ENCODE results near the gene CAMTA1.

CAMTA1 gene

DNA sequence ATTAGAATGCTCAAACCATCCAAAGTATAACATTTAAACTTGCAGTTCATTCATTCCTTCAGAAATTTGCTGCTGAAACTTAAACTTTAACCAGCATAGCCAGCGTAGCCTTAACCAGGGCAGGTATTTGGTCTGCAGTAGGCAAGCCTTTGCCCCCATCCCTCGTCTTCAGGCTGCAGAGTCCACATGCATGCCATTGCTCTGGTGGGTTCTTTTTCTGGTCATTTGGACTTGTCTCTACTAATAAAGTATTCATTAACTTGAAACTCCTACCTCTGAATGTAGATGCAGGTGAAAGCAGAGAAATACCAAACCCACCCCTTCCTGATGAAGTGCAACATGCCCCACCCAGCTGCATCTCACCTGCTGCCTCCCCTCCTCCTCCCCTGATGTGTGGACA lies 100.2 kb downstream of the CAMTA1 start:
- DNase-seq = no peak

DNA sequence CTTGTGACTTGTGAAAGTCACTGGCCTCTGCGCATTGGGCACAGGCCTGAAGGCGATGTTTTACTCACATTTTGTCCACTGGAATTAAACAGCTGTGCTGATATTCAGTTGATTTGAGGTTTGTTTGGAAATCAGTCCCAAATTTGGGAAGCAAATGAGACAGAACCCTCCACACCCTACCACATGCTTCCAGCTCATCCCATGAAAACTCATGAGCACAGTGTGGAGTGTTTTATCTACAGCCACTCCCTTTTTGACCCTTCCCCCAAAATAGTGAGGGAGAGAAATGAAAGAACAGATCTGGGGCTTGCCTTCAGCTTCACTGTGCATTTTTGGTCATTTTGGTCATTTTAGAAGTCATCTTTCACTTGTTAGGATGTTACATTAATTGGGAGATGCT lies 101.3 kb downstream of the CAMTA1 start:
- DNase-seq = no peak

DNA sequence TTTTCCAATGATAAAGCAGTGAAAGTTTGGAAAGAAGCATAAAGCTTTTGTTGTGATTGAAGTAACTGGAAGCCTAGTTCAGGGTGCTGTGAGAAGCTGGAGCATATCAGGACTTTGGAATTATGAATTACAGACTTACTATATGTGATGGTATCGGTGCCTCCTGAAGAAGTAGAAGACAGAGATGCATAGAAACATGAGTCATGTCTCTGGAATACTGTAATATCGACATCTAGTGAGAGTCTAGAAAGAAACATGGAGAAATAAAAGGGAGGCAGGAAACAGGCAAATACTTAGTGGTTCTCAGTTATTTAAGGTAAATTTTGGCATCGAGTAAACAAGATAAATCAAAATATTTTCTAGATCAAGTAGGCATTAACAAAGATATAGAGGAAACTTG lies 103.0 kb downstream of the CAMTA1 start:
- no peak for DNase-seq

DNA sequence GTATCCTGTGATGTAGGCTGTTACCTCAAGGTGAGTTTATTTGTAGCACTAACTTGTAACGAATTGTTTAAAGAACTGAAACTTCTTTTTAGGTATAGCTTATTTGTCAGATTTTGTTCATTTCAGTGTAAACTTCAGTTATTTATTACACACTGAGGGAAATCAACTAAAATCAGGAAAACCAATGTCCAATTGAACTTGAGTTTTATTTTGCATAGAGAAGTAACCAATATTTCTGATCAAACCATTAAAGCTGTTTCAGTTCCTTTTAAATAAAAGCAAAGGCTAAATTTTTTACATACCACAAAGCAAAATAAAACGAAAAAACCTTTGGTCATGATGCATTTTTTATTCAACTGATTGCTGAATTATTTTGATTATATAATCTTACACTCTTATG lies 103.6 kb downstream of the CAMTA1 start:
- no peak for DNase-seq

DNA sequence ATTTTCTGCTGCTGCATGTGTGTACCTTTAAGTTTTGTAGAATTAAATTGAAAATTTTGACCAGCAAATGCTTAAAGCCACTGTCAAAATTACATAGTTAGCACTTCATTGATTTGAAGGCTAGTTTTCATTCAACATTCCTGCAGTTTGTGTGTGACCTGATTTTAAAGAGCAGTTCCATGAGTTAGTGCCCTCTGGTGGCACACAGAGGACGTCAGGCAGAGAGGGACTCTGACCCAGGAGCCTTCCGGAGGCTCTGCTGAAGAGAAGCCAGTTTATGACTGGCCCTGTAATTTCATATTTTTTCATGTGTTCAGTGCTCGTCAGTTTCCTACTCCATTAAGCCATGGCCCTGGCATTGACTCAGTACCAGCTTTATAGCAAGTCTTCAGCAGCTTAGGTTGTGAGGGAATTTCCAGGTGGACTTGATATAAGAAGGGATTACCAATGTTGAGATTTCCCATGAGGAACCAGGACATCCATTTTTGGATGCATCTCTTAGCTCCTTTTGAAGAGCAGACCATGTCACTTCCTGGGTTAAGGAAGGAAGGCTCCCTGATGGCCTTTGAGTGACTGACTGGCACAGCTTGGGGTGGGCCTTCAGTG lies 104.7 kb downstream of the CAMTA1 start:
- peak in 1 of 2 experiments; percentile 21 for DNase-seq

DNA sequence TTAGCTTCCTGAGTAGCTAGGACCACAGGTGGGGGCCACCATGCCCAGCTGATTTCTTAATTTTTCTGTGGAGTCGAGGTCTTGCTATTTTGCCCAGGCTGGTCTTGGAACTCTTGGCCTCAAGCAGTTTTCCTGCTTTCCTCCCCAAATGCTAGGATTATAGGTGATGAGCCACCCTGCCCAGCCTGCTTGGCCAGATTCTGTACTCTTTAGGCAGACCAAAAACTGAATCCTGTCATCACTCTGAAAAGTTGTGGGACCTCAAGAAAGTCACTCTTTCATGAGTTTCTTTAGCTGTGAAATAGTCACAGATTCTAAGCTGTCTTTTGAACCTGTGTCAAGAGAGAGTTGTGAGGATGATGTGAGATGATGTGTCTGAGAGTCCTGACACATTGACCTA lies 105.4 kb downstream of the CAMTA1 start:
- DNase-seq = no peak

DNA sequence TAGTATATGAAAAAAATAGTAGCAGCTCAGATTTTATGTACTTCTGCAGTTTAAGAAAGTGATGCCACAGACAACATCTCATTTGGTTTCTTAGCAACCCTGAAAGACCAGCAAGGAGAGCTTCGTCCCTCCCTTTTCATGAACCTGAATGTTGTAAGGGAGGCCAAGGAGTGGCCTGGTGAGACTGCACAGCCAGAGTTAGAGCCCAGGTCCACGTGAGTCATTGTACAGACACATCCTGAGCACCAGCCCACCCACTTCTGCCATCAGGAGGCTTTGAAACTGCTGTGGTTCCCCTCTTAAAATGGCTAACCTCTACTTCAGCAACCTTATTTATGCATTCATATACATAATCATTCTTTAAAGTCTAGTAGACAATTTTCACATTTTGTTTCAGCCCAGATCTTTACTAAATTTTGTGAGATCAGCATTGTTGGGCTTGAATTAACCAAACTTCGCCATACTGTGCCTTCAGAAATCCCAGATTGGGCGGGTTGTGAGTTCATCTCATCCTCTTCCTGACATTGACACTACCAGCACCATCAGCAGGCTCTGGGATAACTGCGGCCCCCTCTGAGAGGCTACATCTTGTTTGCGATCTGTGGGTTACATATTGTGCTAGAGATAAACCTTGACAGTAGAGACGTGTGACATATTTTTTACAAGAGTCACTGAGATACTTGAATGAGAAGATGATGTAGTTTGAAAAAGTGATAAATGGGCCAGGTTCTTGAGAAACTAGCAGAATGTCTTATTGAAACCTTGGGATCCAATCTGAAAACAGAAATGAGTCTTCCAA lies 106.7 kb downstream of the CAMTA1 start:
- DNase-seq = no peak

DNA sequence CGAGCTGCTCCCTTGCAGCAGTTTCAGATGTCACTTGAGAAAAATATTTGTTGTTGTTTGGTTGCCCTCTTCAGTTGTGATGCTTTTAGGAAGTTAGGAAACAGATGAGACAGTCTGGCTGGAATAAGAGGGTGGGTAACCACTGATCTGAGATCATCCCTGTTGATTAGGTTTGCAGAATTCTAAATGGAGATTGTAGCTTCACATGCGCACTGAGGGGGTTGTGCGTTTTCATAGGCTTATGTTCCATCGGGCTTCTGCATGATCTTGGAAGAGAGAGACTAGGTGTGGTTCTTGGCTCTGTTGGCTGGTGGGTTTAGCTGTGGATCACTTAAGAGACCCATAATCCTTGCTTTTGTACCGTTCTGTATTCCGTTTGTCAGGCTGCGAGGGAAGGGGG lies 108.1 kb downstream of the CAMTA1 start:
- DNase-seq = no peak

DNA sequence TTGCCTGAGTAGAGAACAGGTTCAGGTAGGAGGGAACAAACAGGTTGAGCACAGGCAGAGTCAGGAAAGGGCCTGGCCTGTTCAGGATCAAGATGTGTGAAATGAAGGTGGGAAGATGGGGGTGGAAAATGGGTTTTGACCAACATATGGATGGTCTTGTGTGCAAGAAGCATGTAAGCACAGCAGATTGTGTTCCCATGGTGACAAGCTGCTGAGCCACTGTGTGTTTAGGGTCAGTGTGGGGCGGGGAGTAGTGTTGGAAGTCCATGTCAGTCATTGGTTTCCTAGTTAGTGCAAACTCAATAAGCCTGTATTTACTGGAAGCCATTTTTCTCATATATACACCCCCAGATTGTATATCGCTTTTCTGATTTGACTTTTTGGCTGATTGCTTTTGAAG lies 111.9 kb downstream of the CAMTA1 start:
- DNase-seq = no peak

DNA sequence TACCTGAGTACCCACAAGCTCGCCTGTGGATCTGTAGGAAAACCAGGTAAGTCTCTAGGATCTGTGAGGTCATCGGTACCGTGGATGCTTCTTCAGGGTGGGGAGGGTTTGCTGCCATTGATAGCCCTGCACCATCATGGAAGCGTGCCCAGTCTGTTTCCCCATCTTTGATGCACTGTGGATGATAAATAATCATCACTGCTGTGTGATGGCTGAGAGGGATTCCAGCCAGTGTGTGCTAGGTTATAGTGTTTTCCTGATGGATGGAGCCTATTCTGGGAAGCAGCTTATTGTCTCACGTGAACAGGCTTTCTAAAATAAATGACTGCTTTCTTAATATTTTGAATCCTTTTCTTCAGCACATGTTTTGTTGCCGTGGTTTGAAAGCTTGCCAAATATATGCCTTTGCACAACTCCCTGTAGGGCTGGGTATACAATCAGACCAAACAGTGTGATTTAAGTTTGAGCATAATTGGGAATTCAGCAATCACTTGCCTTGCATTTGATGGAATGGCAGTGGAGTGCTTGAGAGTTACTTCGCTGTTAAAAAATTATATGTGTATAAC lies 113.8 kb downstream of the CAMTA1 start:
- no peak for DNase-seq

DNA sequence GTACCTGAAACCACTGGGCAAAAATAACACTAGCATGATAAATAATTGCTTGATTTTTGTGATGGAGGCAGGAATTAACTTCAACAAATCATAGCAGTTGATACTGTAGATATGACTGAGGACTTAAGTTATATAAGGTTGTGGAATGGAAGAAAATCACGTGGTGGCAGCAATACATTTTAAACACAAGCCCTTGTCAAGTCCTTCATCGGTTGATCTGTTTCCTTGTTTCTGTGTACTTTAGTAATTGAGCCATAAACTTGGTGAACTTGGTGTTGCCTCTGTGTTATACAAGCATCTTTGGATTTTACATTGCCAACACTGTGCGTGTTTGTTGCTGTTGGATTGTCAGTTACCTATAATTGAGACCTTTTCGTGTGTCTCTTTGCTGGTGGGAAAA lies 114.4 kb downstream of the CAMTA1 start:
- no peak for DNase-seq

DNA sequence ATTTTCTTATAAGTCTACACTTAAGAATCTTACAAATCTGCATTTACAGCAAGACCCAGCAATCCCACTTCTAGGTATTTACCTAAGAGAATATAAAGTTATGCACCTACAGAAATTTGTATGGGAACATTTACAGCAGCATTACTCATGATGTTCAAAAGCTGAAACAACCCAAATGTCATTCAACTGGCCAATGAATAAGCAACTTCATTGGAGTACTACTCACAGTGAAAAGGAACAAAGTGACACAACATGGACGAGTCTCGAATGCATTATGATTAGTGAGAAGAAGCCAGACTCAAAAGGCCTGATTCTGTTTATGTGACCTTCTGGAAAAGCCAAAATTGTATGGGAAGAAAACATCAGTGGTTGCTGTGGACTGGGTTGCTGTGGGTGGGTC lies 116.9 kb downstream of the CAMTA1 start:
- no peak for DNase-seq

DNA sequence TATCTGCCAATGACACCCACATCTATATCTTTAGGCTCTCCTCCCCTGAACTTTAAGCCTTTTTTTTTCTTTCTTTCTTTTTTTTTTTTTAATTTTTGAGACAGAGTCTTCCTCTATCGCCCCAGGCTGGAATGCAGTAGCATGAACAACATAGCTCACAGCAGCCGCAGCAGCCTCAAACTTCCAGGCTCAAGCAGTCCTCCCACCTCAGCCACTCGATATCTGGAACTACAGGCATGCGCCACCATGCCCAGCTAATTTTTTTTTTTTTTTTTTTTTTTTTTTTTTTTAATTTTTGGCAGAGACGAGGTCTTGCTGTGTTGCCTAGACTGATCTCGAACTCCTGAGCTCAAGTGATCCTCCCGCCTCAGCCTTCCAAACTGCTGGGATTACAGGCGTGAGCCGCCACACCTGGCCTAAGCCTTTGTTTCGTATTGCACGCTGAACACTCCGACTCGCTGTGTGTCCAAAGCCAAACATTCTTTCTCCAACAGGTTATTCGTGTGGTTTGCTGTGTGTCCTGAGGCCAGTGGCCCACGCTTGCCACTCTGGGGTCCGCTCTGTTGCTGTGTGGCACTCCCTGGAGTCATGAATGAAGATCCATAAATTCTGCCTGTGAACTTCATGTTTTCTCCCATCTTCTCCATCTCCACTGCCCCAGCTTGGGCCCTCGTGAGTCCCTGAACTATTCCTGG lies 119.4 kb downstream of the CAMTA1 start:
- DNase-seq = no peak

DNA sequence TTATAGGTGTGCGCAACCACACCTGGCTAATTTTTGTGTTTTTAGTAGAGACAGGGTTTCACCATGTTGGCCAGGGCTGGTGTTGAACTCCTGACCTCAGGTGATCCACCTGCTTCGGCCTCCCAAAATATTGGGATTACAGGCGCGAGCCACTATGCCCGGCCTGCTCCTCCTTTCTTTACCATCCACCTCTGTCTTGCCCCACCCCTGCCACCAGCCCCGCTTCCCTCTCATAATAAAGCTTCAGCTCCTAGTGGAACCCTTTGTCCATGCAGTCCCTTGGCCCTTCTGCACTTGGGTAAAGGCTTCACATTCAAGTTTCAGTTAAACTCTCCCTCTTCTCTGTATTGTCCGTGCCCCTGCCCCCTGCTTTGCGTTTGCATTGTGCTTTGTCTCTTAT lies 120.1 kb downstream of the CAMTA1 start:
- no peak for DNase-seq

DNA sequence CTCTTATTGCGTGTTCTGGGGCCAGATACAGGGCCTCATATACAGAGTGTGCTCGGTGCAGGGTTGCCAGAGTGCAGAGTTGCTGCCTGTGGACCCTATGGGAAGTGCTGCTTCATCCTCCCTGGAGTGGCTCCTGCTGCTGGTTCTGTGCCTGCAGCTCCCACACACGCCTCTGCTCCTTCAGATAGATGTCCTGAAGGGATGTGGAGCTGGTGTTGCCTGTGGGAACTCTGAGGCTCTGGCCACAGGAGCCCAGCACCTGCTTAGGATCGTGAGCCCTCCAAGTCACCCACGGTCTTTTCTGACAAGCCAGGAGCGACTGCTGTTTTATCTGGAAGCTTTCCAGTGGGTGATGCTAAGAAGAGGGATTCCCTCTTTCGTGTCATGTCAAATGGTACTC lies 120.5 kb downstream of the CAMTA1 start:
- no peak for DNase-seq

DNA sequence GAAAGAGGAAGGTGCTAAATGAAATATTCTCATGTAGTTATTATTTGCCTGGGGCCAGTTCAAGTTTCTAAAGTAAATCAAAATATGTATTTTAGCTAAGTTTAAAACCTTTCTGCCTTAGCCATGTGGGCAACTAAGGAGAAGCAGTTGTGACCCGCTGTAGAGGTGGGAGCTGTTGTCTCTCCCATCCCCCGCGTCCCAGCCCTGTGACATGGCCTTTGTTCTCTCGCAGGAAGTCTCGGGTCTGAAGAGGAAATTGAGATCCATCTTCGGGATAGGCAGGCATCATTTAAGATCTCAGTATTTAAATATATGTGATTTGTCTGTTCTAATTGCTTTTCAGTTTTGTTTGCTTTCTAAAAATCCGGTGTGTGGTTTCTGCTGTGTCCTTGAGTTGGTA lies 121.5 kb downstream of the CAMTA1 start:
- no peak for DNase-seq

DNA sequence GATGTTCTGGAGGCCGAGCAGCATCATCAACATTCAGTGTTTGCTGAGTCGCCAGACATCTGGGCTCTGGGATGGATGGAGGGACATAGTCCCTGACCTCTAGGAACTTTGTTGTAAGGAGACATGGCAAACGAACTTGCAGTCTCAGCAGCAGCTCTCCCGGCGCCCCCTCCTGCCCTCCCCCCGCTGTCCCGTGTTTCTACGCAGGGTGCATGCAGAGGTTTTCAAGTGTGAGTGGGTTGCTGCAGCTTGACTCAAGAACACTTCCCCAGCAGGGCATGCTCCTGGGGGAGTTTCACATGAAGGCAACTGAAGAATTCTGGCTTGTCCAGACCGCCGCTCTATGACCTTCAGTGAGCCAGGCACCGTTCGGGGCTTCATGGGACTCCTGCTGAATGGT lies 121.9 kb downstream of the CAMTA1 start:
- DNase-seq = no peak

DNA sequence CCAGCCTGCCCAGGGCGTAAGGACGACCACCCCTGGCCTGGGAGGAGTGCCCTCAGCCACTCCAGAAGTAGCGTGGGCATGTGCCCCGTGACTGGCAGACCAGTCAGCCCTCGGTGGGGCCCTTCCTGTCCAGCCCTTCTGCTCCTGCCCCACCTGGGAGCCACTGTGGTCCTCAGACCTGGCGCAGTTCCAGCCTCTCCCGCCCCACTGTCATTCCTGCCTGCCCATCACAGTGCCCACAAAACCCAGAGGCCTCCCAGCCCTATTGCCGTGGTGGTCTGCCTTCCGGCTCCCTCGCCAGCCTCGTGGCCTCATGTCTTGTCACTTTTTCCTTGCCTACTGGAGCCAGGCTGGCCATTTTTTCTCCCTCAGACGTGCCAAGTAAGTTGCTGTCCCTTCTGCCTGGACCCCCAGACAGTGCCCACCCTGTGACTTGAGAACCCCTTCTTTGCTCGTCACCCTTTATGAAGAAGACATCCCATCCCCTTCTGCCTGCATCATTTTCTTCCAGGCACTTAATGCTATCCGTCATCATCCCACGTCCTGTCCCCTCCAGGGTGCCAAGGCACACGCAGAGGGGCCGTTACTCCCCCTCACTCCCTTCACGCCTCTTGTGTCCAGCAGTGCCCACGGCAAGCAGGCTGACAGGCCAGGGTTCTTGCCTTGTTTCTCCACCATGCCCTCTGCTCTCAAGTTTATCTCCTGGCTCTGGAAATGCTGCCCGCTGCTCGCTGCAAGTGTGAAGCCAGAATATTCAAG lies 122.6 kb downstream of the CAMTA1 start:
- DNase-seq = no peak

DNA sequence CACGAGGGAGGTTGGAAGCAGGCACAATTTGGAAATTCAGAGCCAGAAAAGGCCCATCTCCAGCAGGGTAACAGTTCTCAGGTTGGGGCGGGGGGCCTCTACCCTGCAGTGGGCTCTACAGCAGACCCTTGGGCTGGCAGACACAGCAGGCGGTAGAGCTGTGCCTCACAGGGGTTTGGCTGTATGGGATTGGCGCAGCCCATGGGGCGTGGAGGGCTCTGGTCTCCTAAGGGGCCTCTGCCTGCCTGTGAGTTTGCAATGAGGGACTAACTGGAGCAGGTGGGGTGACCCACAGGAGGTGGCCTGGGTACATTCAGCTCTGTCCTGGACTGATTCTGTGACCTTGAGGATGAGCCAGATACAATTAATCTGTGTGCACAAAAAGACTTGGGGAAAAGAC lies 124.1 kb downstream of the CAMTA1 start:
- no peak for DNase-seq

DNA sequence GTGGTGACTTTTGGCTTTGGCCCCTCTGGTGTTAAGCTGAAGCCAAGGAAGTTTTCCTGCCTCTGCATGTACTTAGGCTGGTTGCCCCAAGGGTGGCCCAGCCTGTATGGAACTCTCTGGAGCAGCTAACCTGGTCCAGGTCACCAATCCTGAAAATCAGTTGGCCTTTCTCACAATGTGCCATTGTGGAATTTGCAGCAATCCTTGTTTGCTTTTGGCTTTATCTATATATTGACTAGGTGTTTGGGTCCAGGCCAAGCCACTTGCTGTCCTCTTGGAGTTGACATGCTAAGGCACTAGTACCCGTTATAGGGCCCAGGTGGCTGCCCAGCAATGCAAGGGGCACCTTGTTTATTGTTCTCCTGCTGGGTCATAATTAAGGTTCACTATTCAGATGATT lies 124.6 kb downstream of the CAMTA1 start:
- DNase-seq = no peak

DNA sequence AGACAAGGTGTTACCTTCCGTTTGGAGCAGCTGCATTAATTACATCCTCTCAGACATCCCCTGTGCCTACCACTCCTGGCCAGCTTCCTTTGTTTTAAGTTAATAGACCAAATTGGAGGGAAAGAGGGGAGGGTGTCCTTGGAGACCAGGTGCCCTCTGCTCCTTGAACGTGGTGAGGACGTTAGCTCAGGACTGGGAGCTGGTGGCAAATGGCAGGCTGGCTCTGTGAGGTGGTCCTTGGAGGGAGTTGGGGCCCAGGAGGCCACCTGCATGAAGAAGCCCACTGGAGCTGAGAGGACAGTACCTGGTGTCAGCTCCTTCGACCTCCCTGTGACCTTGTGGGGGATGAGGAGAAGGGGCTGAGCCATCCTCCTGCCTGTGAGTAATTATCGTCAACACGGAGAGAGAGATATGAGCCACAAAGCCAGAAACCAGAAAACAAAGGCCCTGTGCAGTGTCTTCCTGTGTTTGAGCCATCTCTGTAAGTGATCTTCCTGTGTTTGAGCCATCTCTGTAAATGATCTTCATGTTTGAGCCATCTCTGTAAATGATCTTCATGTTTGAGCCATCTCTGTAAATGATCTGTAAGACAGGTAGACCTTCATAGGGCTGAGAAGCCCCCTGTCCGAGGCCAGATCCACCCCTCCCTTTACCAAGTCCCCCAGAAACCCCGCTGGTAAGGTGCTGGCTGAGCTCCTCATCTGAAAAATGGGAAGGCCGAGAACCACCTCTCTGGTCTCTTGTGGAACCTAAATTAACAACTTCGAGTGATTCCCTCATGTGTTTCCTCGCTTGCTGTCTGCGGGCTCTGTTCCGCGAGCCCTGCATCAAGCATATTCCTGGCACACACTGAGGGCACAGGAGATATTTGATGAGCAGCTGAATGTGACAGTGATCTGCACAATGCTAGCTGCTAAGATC lies 126.0 kb downstream of the CAMTA1 start:
- DNase-seq = no peak

DNA sequence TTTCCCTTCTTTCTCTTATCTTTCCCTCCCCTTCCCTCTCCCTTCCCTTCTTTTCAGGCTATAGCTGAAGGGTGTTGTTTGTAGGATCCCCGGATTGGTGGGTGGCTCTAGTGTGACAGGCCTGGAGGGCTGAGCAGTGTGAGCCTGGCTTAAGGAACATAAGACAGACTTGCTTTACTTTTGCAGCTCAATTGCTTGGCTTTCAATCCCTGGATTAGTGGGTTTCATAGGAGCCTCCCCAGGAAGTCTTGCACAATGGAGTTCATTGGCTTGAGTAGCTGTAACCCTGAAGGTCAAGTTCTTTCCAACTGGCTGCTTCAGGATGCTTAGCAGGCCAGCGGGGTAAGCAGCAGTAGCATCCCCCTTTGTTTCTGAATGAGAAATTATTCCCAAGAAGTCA lies 126.7 kb downstream of the CAMTA1 start:
- no peak for DNase-seq

All from NCI-H1930 (cell line).